MCF 10A (cell line): ENCODE data around the gene CPA5. TPM values are rescaled to one million over a fixed set of nuclear protein-coding genes. Genes with fewer than 3 reads are reported as not detected.

Experiments
- BruUV-seq: library from RNA; stranded (reverse); fragments of 400-500 nt; replicated peaks from 2 replicates; lab custom pipeline; 2021; lab: Mats Ljungman, UMichigan
- CTCF ChIA-PET: fragments of 300-600 bp; sonication (Branson Sonifier 250); formaldehyde crosslinking; extraction: SDS; loops from one replicate; lab custom pipeline; 2021; ENCODE audit warnings: antibody characterized with exemption, inconsistent platforms; lab: Yijun Ruan, JAX
- POLR2A ChIA-PET: fragments of 300-600, 350-650 bp; sonication (Branson Sonifier 250); formaldehyde crosslinking; extraction: SDS; loops from one replicate; lab custom pipeline; 2020; ENCODE audit warnings: antibody characterized with exemption, inconsistent platforms; lab: Yijun Ruan, JAX
- DNase-seq: peaks from one replicate; pipeline ENCODE4 v3.0.0-alpha.2; 2018; ENCODE audit not compliant: unreplicated experiment
- H3K27ac Mint-ChIP-seq: one replicate; pipeline ENCODE4 v1.8.0; 2022; ENCODE audit warnings: mild to moderate bottlenecking, low read depth, mixed read lengths; ENCODE audit not compliant: unreplicated experiment
- H3K27me3 Mint-ChIP-seq: one replicate; pipeline ENCODE4 v1.8.0; 2022; ENCODE audit warnings: mixed read lengths; ENCODE audit not compliant: insufficient read depth, unreplicated experiment
- H3K36me3 Mint-ChIP-seq: one replicate; pipeline ENCODE4 v1.8.0; 2022; ENCODE audit warnings: mild to moderate bottlenecking, moderate library complexity, mixed read lengths; ENCODE audit not compliant: insufficient read depth, unreplicated experiment
- H3K4me1 Mint-ChIP-seq: one replicate; pipeline ENCODE4 v1.8.0; 2022; ENCODE audit warnings: mixed read lengths; ENCODE audit not compliant: insufficient read depth, unreplicated experiment
- H3K4me3 Mint-ChIP-seq: one replicate; pipeline ENCODE4 v1.8.0; 2022; ENCODE audit warnings: mild to moderate bottlenecking, moderate library complexity, mixed read lengths; ENCODE audit not compliant: unreplicated experiment
- H3K9me3 Mint-ChIP-seq: one replicate; pipeline ENCODE4 v1.8.0; 2022; ENCODE audit warnings: mixed read lengths; ENCODE audit not compliant: unreplicated experiment
- CTCF ChIP-seq: fragments of 200-600 bp; IDR thresholded peaks from one replicate; pipeline ENCODE4 v1.8.0; 2022; ENCODE audit warnings: antibody characterized with exemption, mild to moderate bottlenecking; ENCODE audit not compliant: unreplicated experiment
- intact Hi-C: fragments of 100-400 bp; cut with micrococcal nuclease; formaldehyde crosslinking; loops from 2 replicates; pipeline ENCODE4 v1.14.1; 2022
- total RNA-seq: library from RNA; stranded (reverse); gene quantifications from 2 replicates; pipeline ENCODE4 v1.2.3, GENCODE V29; 2022

The CPA5 gene
- total RNA-seq, 1 experiment from 2014 or later = 0.42 TPM

- CTCF ChIA-PET = no interaction called here
- BruUV-seq = no TSS peak
- Mint-ChIP-seq H3K36me3 (no peaks in the 10 kb centered on the region), H3K9me3 (no peaks in the 10 kb centered on the region), H3K4me1 (no peaks in the 10 kb centered on the region), H3K4me3 (no peak overlapping the region), H3K27ac (no peak overlapping the region), H3K27me3 (no peaks in the 10 kb centered on the region)
- no peak for DNase-seq
- POLR2A ChIA-PET = no interaction called here
- TF ChIP-seq CTCF = no peak
- intact Hi-C loops = no loop called here
These were observed 65.1 kb downstream of the CPA5 start for GRCh38 chr7:130409712-130410072.

- Mint-ChIP-seq H3K27me3 (no peaks in the 10 kb centered on the region), H3K36me3 (no peaks in the 10 kb centered on the region), H3K4me3 (no peak overlapping the region), H3K9me3 (no peaks in the 10 kb centered on the region), H3K27ac (no peak overlapping the region), H3K4me1 (no peaks in the 10 kb centered on the region)
- no peak for TF ChIP-seq CTCF
- no peak for DNase-seq
- ChIA-PET POLR2A (no interaction called here), CTCF (no interaction called here)
- intact Hi-C loops = no loop called here
- no TSS peak for BruUV-seq
These were observed 66.4 kb downstream of the CPA5 start for GRCh38 chr7:130410868-130411541.

- no TSS peak for BruUV-seq
- Mint-ChIP-seq H3K4me3 (no peak overlapping the region), H3K27me3 (no peaks in the 10 kb centered on the region), H3K36me3 (no peaks in the 10 kb centered on the region), H3K27ac (no peak overlapping the region), H3K4me1 (peaks cover 5% of the 10 kb centered on the region), H3K9me3 (no peaks in the 10 kb centered on the region)
- ChIA-PET POLR2A (no interaction called here), CTCF (interaction anchor here (0.6 kb wide), 3 partner anchors 49 to 349 kb away, joined by 3 to 5 read pairs (median 4); no protein-coding TSS in a partner anchor)
- DNase-seq = no peak
- TF ChIP-seq CTCF = no peak
- intact Hi-C loops = no loop called here
These were observed 68.6 kb downstream of the CPA5 start for GRCh38 chr7:130413201-130413600.

GRCh38 chr7:130415006-130415405 is 70.4 kb downstream of the CPA5 start:
- no peak overlapping the region for H3K4me3 Mint-ChIP-seq
- ChIA-PET CTCF (no interaction called here), POLR2A (no interaction called here)
- no peak for DNase-seq
- no peaks in the 10 kb centered on the region for H3K36me3 Mint-ChIP-seq
- H3K27ac Mint-ChIP-seq = no peak overlapping the region
- intact Hi-C loops = no loop called here
- H3K4me1 Mint-ChIP-seq = peaks cover 19% of the 10 kb centered on the region
- no peak for TF ChIP-seq CTCF
- H3K27me3 Mint-ChIP-seq = no peaks in the 10 kb centered on the region
- no peaks in the 10 kb centered on the region for H3K9me3 Mint-ChIP-seq
- BruUV-seq = no TSS peak
